NCI-H345 treated with DMSO at 0.1 percent for 48 hours (cell line): ENCODE results near the gene USP4.
"Not testable (repeated sequence)": the region's sequence is repeated elsewhere in the genome, so short reads cannot be mapped to it uniquely, and the experiment has no call there.

Experiments
- DNase-seq: peaks from one replicate; lab custom pipeline; 2025; ENCODE audit not compliant: unreplicated experiment; lab: John Stamatoyannopoulos, UW

The USP4 gene, protein sequence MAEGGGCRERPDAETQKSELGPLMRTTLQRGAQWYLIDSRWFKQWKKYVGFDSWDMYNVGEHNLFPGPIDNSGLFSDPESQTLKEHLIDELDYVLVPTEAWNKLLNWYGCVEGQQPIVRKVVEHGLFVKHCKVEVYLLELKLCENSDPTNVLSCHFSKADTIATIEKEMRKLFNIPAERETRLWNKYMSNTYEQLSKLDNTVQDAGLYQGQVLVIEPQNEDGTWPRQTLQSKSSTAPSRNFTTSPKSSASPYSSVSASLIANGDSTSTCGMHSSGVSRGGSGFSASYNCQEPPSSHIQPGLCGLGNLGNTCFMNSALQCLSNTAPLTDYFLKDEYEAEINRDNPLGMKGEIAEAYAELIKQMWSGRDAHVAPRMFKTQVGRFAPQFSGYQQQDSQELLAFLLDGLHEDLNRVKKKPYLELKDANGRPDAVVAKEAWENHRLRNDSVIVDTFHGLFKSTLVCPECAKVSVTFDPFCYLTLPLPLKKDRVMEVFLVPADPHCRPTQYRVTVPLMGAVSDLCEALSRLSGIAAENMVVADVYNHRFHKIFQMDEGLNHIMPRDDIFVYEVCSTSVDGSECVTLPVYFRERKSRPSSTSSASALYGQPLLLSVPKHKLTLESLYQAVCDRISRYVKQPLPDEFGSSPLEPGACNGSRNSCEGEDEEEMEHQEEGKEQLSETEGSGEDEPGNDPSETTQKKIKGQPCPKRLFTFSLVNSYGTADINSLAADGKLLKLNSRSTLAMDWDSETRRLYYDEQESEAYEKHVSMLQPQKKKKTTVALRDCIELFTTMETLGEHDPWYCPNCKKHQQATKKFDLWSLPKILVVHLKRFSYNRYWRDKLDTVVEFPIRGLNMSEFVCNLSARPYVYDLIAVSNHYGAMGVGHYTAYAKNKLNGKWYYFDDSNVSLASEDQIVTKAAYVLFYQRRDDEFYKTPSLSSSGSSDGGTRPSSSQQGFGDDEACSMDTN

DNA sequence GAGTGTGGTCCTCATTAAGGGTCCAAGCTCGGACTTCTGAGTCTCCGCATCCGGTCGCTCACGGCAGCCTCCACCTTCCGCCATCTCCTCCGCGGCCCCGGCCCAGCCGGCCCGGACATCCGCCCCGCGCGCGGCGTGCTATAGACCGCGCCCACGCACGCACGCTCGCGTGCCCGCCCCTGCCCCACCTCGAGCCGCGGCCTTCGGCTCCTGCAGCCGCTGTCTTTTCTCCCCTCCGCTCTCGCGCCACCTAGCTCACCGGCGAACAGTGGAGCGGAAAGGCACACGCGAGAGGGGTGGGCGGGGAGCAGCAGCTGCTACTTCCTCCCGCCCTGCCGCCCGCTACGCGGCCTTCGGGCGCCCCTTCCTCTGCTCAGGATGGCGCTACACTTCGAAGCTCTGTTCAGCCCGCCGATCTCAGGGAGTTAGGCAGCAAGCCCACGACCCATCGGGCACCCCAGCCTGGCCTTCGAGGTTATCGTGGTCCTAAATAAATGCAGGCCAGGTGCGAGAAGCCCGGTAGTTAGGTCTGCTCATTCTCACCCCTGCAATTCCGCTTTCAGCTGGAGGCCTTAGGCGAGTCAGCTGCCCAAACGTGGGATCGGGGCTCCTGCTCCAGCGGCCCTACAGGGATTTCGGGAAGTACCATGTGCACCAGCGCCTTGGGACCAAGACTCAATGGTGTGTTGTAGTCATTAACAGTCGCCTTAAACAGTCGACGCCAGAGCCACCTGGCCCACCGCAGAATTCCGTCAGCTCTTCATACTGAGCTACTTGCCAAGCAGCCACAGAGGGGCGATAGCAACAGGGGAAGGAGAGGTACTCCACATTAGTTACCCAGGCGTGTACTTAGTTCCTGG is at the start of gene USP4:
Gene USP4 (minus strand): TSS at position 113 of the 860 bp plus-strand sequence. CDS start 29 bp downstream, at position 84.
- peak; percentile 47 for DNase-seq

DNA sequence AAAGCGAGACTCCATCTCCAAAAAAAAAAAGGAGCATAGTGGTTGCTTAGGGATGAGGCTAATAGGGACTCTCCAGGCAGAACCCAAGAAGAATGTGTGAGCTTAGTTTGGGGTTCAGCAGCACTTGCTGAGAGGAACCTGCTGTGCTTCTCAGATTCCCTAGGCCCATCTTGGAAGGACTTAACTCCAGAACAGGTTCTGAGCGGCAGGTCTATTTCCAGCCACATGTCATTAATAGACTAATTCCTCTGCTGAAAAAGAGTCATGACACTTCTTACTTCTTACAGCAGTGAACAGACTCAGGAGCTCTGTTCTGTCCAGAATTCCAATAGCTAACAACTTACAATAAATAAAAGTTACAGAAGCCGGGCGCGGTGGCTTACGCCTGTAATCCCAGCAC is 49.4 kb upstream of the USP4 start:
- no peak for DNase-seq

DNA sequence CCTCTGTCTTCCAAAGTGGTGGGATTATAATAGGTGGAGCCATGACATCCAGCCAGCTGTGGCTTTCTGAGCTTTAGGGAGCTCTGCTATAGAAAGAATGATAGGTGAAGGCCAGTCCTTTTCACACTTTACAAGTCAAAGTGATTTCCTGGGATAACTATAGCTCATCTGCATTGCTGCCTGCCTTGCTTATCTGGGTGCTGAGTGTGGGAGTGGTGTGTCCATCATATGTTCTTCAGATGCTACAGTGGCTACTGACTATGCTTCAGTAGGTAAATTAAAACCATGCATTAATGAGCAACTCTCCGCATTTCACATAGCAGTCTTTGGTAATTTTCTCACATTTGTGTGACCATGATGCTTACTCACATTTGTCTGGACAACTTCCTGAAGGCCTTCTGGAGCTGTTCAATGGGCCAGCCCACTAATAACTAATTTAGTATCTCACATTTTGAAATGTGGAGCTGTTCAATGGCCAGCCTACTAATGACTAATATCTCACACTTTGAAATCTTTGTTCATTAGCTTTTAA is 48.5 kb upstream of the USP4 start:
- no peak for DNase-seq

DNA sequence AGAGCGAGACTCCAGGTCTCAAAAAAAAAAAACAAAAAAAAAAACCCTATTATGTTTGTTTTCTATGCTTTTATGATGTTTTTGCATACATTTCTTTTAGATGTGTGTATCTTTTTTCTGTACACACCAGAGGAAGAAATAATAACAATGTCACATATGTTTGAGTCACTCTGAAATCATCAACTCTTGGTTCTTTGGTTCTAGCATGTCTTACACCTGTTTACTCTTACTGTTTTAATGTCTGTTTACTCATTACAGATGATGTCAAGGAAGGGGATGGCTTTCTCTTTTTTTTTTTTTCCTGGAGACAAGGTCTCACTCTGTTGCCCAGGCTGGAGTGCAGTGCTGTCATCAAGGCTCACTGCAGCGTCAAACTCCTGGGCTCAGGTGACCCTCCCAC is 47.9 kb upstream of the USP4 start:
- no peak for DNase-seq

DNA sequence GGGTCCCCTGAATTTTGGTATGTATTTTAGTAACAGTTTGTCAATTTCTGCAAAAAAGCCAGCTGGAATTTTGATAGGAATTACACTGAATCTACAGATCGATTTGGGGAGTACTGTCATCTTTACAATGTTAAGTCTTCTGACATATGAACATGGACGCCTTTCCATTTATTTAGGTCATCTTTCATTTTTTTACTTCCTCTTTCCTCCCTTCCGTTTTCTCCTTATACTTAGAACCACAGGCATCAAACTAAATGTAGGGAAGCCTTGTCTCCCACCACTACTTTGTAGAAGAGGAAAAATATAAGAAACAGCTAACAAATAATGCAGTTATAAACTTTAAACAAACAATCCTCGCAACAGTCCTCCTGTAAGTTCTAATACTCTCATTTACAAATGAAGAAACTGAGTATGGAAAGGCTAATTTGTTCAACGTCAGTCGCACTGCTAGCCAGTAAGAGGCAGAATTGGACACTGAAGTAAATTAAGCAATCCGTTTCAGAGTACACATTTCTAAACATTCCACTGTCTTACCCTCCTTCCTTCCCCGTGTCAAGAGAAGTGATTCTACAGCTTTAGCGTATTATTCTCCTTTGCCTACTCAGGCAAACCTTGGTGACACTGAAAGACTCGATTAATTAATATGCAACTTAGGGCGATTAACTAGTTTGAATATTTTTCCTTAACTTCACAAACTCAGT is 46.4 kb upstream of the USP4 start:
- DNase-seq: no peak

DNA sequence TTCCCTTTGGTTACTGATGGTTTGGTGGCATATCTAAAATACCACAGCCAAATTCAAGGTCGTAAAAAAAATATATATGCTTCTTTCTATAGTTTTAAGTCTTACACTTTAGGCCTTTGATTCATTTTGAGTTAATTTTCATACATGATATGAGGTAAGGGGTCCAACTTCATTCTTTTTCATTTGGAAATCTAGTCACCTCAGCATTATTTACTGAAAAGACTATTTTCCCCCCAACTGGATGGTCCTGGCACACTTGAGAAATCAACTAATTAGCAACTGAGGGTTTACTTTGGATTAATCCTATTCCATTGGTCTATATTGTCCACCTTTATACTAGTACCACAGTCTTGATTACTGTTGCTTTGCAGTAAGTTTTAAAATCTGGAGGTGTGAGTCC is 45.8 kb upstream of the USP4 start:
- no peak for DNase-seq

DNA sequence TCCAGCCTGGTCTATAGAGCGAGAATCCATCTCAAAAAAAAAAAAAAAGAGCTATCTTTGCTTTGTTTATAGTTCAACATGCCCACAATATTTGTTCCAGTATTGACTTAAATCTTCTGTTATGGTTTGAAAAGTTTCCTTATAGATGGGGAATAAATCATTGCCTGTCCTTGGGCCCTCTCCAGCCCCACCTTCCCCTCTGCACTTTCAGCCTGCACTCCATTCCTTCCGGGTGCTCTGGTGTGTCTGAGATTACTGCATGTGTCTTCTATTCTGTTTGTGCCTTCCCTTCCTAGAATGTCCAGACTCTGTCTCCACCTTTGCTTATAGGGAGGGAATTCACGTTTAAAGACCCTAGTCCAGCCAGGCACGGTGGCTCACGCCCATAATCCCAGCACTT is 43.5 kb upstream of the USP4 start:
- no peak for DNase-seq

DNA sequence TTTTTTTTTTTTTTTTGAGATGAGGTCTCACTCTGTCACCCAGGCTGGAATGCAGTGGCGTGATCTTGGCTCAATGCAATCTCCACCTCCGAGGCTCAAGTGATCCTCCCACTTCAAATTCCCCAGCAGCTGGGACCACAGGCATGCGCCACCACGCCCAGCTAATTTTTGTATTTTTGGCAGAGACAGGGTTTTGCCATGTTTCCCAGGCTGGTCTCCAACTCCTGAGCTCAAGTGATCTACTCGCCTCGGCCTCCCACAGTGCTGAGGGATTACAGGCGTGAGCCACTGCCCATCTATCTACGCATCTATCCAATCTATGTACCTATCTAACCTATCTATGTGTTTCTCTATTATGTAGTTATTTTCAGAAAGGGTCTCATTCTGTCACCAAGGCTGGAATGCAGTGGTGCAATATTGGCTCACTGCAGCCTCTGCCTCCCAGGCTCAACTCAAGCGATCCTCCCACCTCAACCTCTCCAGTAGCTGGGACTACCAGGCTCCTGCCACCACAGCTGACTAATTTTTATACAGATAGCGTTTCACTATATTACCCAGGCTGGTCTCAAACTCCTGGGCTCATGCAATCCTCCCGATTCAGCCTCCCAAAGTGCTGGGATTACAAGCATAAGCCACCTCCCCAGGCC is 38.5 kb upstream of the USP4 start:
- no peak for DNase-seq

DNA sequence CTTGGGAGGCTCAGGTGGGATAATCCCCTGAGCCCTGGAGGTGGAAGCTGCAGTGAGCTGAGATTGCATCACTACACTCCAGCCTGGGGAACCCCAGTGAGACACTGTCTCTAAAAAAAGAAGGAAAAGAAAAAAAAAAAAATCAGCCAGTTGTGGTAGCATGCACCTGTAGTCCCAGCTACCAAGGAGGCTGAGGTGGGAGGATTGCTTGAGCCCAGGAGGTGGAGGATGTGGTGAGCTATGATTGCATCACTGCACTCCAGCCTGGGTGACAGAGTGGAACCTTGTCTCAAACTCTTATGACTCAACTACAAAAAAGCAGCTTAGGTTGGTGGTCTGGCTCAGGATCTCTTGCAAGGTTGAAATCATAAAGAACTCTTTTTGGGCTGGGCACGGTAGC is 37.6 kb upstream of the USP4 start:
- DNase-seq: no peak

DNA sequence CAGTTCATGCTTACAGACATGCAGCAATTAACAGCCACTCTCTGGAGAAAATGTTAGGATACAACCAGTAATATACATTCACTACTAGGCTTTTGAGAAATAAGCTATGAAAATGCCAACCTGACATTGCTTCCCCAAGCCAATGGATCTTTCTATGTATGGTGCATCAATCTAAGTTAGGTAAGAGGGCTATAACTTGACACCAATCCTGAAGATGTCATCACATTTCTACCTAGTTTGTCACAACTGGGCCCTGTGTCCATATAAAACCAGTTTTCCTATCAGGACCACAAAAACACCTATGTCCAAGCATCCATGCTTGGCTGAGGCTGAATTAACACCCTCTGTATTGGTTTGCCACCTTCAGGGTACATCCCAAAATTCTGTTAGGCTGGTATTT is 32.1 kb upstream of the USP4 start:
- no peak for DNase-seq

DNA sequence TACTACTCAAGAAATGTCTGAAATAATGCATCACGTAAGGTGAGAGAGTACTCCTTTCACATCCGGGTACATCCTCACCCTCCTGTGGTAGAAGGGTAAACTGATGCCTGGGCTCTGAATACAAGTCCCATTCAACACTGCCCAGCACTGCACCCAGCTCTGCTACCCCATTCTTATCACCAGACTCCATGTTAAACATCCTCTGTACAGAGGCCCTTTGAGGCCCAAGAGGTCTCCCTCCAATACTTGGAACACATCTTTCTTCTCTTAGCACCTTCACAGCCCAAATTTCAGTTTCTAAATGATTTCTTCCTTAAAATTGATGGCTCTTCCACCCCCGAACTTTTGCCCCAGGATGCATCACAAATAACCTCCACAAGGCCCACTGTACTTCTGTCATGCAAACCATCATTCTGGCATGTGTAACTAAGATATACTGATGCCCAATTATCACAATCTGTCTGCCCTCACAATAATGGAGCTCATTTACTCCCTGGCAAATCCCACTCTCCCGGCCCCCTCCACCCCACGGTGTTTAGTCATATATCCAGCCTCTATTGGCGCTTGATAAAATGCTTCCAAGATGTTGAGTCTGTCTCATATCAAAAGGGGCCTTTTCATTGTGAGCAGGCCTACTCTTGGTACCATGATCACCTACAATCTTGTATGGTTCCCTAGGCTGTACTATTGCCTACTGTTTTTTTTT is 30.9 kb upstream of the USP4 start:
- DNase-seq: no peak

DNA sequence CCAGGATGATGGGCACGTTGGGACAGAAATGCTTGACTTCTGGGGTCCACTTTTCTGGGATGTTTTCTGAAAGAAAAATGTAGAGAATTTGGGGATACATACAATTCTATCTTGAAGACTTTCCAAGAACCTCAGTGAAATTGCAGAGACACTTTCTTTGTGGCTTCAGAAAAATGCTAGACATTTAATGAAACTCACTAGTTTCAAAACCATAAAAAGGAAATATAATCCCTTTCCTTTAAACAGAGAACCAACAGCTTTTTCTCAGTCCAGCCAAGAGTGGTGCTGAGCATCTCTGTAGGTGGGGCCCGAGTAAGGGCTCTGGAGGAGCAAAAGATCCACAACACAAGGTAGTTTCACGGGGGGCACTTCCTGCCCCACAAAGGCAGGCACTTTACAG is 22.7 kb upstream of the USP4 start:
- DNase-seq: no peak

DNA sequence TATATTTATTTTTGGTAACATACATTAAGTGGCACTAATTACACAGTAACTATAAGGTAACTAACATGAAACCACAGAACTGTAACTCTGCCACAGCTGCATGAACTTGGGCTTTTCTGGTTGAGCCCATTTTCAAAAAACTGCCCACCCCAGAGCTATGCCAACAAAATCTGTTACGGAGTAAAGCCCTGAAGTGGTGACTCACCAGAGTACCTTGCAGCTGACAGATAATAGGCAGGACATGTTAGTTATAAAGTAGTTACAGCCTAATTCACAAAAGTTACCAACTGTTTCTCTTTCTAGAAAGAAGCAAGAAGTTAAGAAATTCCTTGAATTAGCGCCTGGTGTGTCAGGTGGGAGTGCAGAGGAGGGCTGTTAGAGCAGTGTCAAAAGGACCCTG is 19.8 kb upstream of the USP4 start:
- DNase-seq: no peak

DNA sequence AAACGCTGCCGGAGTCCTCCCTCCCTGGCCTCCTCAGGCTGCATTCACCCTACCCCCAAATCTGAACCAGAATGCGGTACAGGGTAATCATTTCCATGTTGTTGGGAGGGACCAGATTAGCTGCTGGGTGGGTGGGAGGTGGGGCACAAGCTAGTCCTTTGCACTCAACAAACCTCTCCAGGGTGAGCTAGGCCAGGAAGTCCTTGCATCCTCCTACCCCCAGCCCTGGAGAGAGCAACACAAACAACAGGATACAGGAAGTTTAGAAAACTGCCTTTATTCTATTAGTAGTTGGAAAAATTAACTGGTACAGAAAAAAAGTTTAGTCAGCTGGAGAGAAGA is 19.0 kb upstream of the USP4 start:
- DNase-seq: no peak

DNA sequence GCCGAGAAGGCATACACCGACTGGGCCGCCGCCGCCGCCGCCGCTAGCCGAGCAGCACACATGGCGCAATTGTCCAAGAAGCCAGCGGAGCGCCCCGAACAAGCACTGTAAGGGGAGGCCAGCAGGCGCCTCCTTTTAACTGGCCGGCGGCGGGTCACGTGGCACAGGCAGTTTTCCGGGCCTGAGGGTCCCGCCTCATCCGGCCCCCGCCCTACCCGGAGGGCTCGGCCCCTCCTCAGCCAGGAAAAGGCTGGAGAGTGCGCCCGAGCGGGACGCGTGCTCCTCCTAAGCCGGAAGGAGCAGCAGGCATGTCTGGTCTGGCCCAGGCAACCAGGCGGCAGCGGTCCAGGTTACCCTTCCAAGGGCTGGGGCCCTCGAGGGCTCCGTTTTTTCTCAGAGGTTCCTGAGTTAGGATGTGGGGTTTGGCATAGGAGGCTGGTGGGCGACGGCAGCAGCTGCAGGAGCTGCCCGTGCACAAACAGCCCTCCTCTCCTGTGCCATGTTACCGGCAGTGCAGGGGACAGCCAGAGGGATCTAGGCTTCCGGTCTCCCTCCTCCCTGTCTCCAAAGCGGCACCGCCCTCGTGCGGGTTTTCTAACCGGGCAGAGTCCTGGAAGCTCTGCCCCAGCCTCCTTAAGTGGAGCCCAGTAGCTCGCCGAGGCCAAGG is 18.5 kb upstream of the USP4 start, which contains the start of gene GPX1:
Gene GPX1 (minus strand): TSS at position 137 of the 667 bp plus-strand sequence. CDS start 75 bp downstream, at position 62.
- peak; percentile 81 for DNase-seq

DNA sequence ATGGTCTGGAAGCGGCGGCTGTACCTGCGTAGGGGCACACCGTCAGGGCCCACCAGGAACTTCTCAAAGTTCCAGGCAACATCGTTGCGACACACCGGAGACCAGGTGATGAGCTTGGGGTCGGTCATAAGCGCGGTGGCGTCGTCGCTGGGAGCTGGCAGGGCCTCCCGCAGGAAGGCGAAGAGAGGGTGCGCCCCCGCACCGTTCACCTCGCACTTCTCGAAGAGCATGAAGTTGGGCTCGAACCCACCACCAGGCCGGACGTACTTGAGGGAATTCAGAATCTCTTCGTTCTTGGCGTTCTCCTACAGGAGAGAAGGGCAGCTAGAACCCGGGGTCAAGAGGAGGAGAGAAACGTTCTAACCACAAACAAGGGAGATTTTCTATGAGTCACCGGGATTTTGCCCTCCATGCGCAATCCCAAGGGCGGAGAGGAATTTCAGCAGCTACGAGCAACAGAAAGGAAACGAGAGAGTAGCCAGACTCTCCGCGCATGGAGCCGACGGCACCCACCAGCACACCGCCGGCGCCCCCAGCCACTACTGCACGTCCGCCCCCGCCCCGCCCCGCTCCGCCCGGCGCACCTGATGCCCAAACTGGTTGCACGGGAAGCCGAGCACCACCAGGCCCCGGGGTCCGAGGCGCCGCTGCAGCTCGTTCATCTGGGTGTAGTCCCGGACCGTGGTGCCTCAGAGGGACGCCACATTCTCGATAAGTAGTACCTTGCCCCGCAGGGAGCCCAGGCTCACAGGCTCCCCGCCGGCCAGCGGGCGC is 17.8 kb upstream of the USP4 start:
- not testable (repeated sequence) for DNase-seq

DNA sequence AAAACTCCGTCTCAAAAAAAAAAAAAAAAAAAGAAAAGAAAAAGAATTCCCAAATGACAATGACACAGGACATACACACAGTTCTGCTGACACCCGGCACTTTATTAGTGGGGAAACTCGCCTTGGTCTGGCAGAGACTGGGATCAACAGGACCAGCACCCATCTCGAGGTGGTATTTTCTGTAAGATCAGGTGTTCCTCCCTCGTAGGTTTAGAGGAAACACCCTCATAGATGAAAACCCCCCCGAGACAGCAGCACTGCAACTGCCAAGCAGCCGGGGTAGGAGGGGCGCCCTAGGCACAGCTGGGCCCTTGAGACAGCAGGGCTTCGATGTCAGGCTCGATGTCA is 17.2 kb upstream of the USP4 start:
- DNase-seq: not testable (repeated sequence)

DNA sequence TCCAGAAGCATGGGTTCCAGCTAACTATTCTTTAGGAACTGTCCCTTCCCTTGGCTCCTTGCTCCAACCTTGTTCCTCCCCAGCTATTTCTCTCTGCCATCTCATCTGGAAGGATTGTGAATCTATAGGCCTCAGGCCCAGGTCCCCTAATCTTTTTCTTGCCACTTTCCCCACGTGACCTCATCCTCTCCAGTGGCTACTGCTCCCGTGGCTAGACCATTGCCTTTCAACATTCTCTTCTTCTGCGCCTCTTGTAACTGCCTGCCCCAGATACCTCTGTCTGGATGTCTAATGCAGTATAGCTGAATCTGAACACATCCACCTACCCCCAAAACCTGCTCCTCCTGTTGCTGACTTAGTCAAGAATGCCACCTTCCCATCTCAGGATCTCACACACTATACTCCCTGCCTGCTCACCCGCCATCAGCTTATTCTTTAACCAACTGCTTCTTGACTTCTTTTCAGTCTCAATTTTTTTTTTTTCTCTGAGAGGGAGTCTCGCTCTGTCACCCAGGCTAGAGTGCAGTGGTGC is 13.1 kb upstream of the USP4 start:
- no peak for DNase-seq
